B cell (primary cell): ENCODE measurements around the gene S100A8.

ENCODE experiments used
- EZH2 ChIP-seq: IDR thresholded peaks from 2 replicates; pipeline ENCODE4 v1.6.1; 2012; ENCODE audit warnings: borderline replicate concordance, low read depth, mild to moderate bottlenecking, moderate library complexity, low read length; ENCODE audit not compliant: insufficient read depth, poor library complexity, severe bottlenecking
- TF ChIP-seq, protein P1 (sequence below): fragments of 200-600 bp; IDR thresholded peaks from one replicate; pipeline ENCODE4 v1.8.0; 2022; ENCODE audit warnings: antibody characterized with exemption, mild to moderate bottlenecking

DNA sequence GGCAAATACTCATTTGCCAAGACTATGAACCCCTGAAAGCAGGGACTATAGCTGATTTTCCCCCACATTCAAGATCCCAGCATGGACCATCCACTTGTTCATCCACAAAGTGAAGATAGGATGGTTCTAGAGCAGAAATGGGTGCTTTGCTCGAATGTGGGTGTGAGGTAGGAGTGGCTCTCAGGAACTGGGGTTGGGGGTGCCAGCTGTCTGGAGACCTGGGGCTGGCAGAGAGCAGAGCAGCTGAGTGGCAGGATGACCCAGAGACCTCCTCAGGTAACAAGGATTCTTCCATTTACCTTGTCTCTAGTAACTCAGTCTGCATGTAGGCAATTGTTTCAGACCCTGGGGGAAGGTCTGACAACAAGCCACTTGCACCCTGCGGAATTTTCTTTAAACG lies 27.2 kb downstream of the S100A8 start:
- TF ChIP-seq, protein P1, sequence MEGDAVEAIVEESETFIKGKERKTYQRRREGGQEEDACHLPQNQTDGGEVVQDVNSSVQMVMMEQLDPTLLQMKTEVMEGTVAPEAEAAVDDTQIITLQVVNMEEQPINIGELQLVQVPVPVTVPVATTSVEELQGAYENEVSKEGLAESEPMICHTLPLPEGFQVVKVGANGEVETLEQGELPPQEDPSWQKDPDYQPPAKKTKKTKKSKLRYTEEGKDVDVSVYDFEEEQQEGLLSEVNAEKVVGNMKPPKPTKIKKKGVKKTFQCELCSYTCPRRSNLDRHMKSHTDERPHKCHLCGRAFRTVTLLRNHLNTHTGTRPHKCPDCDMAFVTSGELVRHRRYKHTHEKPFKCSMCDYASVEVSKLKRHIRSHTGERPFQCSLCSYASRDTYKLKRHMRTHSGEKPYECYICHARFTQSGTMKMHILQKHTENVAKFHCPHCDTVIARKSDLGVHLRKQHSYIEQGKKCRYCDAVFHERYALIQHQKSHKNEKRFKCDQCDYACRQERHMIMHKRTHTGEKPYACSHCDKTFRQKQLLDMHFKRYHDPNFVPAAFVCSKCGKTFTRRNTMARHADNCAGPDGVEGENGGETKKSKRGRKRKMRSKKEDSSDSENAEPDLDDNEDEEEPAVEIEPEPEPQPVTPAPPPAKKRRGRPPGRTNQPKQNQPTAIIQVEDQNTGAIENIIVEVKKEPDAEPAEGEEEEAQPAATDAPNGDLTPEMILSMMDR, result no peak
- no peak for TF ChIP-seq EZH2
